Hepatocyte (in vitro differentiated cells): ENCODE measurements around the gene FNBP1L. TPM values are rescaled to one million over a fixed set of nuclear protein-coding genes. Genes with fewer than 3 reads are reported as not detected.

Experiments
- DNase-seq: peaks from one replicate; pipeline ENCODE4 v3.0.0-alpha.2; 2016; ENCODE audit warnings: low spot score
- H2AFZ ChIP-seq: fragments of 200-600 bp; sonication (generic); 2 replicates; pipeline ENCODE4 v1.6.0; 2016; ENCODE audit warnings: antibody characterized with exemption, mild to moderate bottlenecking
- H3K27ac ChIP-seq: fragments of 200-600 bp; sonication (generic); 2 replicates; pipeline ENCODE4 v1.5.1; 2016; ENCODE audit warnings: mild to moderate bottlenecking
- H3K27me3 ChIP-seq: fragments of 200-600 bp; sonication (generic); 2 replicates; pipeline ENCODE4 v1.6.1; 2016
- H3K36me3 ChIP-seq: fragments of 200-600 bp; sonication (generic); replicated peaks from 2 replicates; pipeline ENCODE4 v1.5.1; 2016; ENCODE audit warnings: low read depth; ENCODE audit not compliant: insufficient read depth
- H3K4me1 ChIP-seq: fragments of 200-600 bp; sonication (generic); 2 replicates; pipeline ENCODE4 v1.5.1; 2016; ENCODE audit warnings: mild to moderate bottlenecking, moderate library complexity; ENCODE audit not compliant: insufficient read depth
- H3K4me2 ChIP-seq: fragments of 200-600 bp; sonication (generic); 2 replicates; pipeline ENCODE4 v1.6.0; 2016
- H3K4me3 ChIP-seq: fragments of 200-600 bp; sonication (generic); 2 replicates; pipeline ENCODE4 v1.5.1; 2016; ENCODE audit warnings: mild to moderate bottlenecking
- H3K79me2 ChIP-seq: fragments of 200-600 bp; sonication (generic); 2 replicates; pipeline ENCODE4 v1.6.0; 2017; ENCODE audit warnings: mild to moderate bottlenecking
- H3K9me2 ChIP-seq: fragments of 200-600 bp; sonication (generic); replicated peaks from 2 replicates; pipeline ENCODE4 v1.6.0; 2017; ENCODE audit warnings: mild to moderate bottlenecking; ENCODE audit not compliant: insufficient read depth
- H3K9me3 ChIP-seq: fragments of 200-600 bp; sonication (generic); 2 replicates; pipeline ENCODE4 v1.5.1; 2016; ENCODE audit warnings: low read depth, mild to moderate bottlenecking
- H4K20me1 ChIP-seq: fragments of 200-600 bp; sonication (generic); 2 replicates; pipeline ENCODE4 v1.6.0; 2016; ENCODE audit warnings: mild to moderate bottlenecking; ENCODE audit not compliant: insufficient read depth, poor library complexity, severe bottlenecking
- EZH2 ChIP-seq: fragments of 200-600 bp; sonication (generic); IDR thresholded peaks from 2 replicates; pipeline ENCODE4 v1.6.1; 2016; ENCODE audit warnings: antibody characterized with exemption, mild to moderate bottlenecking, borderline replicate concordance
- EZH2phosphoT487 ChIP-seq: fragments of 200-600 bp; sonication (generic); IDR thresholded peaks from one replicate; pipeline ENCODE4 v1.6.1; 2018; ENCODE audit warnings: antibody characterized with exemption, mild to moderate bottlenecking, low read depth, moderate library complexity; ENCODE audit not compliant: unreplicated experiment, severe bottlenecking
- WGBS: methylation state at CpG from one replicate; pipeline ENCODE4 v1.1.6; 2016; ENCODE audit warnings: low lambda C conversion rate; ENCODE audit errors: missing lambda C conversion rate; 5-methylcytosine and 5-hydroxymethylcytosine counted together
- polyA plus RNA-seq: library from polyadenylated mRNA; unstranded; fragments of >200 nt; fragmentation: Nextera tagmentation; extraction: Ambion mirVana; gene quantifications from 2 replicates; pipeline ENCODE4 v1.2.1, GENCODE V29; 2016
- total RNA-seq: library from RNA; depleted of rRNA; stranded (reverse); fragments of >200 nt; gene quantifications from 2 replicates; pipeline ENCODE4 v1.2.3, GENCODE V29; 2014
- TF ChIP-seq, protein P1 (sequence below): fragments of 200-600 bp; sonication (generic); IDR thresholded peaks from 2 replicates; pipeline ENCODE4 v1.5.1; 2016; ENCODE audit warnings: antibody characterized with exemption, mild to moderate bottlenecking; ENCODE audit not compliant: poor library complexity

FNBP1L gene
- total and polyA plus RNA-seq, 2 experiments from 2014 or later, result 46.8 to 98.8 TPM

GRCh38 chr1:93600663-93601062, 152.7 kb downstream of the FNBP1L start:
- Histone ChIP-seq H3K4me2 (no peak overlapping the region), H3K4me1 (peaks cover 29% of the 10 kb centered on the region), H3K9me2 (no peaks in the 10 kb centered on the region), H4K20me1 (no peaks in the 10 kb centered on the region), H3K27ac (no peak overlapping the region), H3K9me3 (no peaks in the 10 kb centered on the region), H3K4me3 (no peak overlapping the region), H2AFZ (no peak overlapping the region), H3K36me3 (no peaks in the 10 kb centered on the region), H3K27me3 (no peaks in the 10 kb centered on the region), H3K79me2 (peaks cover 87% of the 10 kb centered on the region)
- DNase-seq, result no peak
- 100% methylated on average over 2 of the region's 2 CpGs for WGBS
- TF ChIP-seq EZH2phosphoT487 (no peak), EZH2 (no peak)
- TF ChIP-seq, protein P1, sequence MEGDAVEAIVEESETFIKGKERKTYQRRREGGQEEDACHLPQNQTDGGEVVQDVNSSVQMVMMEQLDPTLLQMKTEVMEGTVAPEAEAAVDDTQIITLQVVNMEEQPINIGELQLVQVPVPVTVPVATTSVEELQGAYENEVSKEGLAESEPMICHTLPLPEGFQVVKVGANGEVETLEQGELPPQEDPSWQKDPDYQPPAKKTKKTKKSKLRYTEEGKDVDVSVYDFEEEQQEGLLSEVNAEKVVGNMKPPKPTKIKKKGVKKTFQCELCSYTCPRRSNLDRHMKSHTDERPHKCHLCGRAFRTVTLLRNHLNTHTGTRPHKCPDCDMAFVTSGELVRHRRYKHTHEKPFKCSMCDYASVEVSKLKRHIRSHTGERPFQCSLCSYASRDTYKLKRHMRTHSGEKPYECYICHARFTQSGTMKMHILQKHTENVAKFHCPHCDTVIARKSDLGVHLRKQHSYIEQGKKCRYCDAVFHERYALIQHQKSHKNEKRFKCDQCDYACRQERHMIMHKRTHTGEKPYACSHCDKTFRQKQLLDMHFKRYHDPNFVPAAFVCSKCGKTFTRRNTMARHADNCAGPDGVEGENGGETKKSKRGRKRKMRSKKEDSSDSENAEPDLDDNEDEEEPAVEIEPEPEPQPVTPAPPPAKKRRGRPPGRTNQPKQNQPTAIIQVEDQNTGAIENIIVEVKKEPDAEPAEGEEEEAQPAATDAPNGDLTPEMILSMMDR, result no peak

DNA sequence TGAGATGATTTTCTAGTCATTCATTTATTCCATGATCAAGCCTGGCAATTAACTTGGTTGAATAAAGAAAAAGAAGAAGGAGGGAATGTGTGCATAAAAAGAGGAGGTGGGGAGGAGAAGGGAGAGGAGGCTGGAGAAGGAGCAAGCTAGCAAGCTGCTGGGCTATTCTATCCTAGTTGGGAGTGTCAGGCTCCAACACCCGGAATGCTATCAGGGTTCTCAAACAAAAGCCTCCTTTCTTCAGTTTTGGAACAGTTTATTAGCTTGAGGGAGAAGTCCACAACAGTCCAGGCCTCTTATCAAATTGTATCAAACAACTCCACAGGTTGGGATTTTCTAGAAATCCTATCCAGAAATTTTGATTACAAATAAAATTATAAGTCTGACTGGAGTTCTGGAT, 153.8 kb downstream of the FNBP1L start:
- H3K36me3 ChIP-seq, result no peaks in the 10 kb centered on the region
- H3K79me2 ChIP-seq, result peaks cover 86% of the 10 kb centered on the region
- H3K4me3 ChIP-seq, result no peak overlapping the region
- H4K20me1 ChIP-seq, result no peaks in the 10 kb centered on the region
- peaks cover 35% of the 10 kb centered on the region for H3K4me1 ChIP-seq
- H3K27ac ChIP-seq, result no peak overlapping the region
- TF ChIP-seq, protein P1, result no peak
- no peak for TF ChIP-seq EZH2
- no peak for TF ChIP-seq EZH2phosphoT487
- H3K4me2 ChIP-seq, result no peak overlapping the region
- H3K9me2 ChIP-seq, result no peaks in the 10 kb centered on the region
- H3K27me3 ChIP-seq, result no peaks in the 10 kb centered on the region
- no peak overlapping the region for H2AFZ ChIP-seq
- 65% methylated on average over 1 of the region's 1 CpG for WGBS
- H3K9me3 ChIP-seq, result no peaks in the 10 kb centered on the region
- no peak for DNase-seq

DNA sequence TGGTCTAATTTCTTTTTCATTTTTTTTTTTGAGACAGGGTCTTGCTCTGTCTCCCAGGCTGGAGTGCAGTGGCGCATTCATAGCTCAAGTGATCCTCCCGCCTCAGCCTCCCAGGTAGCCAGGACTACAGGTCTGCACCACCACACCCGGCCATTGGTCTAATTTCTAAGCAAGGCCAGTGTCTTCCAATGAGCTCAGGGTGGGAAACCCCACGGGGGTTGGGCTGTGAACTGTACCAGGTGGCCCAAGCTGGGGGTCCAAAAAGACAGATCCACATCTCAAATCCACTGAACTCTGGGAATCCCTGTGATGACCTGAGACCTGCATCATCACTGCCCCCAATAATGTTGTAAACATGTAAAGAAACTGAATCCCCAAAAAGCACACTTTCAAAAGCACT, 154.2 kb downstream of the FNBP1L start:
- no peaks in the 10 kb centered on the region for H3K9me2 ChIP-seq
- H3K27ac ChIP-seq, result no peak overlapping the region
- no peaks in the 10 kb centered on the region for H3K27me3 ChIP-seq
- H3K9me3 ChIP-seq, result no peaks in the 10 kb centered on the region
- peaks cover 35% of the 10 kb centered on the region for H3K4me1 ChIP-seq
- no peak for DNase-seq
- no peaks in the 10 kb centered on the region for H4K20me1 ChIP-seq
- H3K4me3 ChIP-seq, result no peak overlapping the region
- TF ChIP-seq EZH2 (no peak), EZH2phosphoT487 (no peak)
- TF ChIP-seq, protein P1, result no peak
- no peaks in the 10 kb centered on the region for H3K36me3 ChIP-seq
- 96% methylated on average over 4 of the region's 4 CpGs for WGBS
- H2AFZ ChIP-seq, result no peak overlapping the region
- H3K4me2 ChIP-seq, result no peak overlapping the region
- peaks cover 87% of the 10 kb centered on the region for H3K79me2 ChIP-seq

DNA sequence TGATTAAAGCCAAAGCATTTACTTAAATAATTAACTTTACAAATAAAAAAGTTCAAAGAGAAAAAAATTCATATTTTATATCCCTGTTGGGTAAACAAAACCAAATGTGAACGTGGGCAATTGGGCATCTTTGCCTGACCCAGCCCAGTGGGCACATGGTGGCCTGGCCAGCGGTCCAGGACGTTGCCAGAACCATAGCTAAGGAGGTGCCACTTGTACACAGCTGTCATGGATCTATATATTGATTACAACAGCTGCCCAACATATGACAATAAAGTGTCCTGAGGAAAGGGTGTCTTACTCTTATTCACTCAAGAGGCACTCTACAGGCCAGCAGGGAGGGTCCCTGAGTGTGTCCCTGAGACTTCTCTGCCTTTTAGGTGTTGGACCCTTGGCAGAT, 155.2 kb downstream of the FNBP1L start:
- Histone ChIP-seq H3K4me2 (no peak overlapping the region), H3K79me2 (peaks cover 89% of the 10 kb centered on the region), H3K4me3 (no peak overlapping the region), H3K27me3 (no peaks in the 10 kb centered on the region), H3K9me3 (no peaks in the 10 kb centered on the region), H3K36me3 (no peaks in the 10 kb centered on the region), H3K4me1 (peaks cover 31% of the 10 kb centered on the region), H4K20me1 (no peaks in the 10 kb centered on the region), H3K27ac (no peak overlapping the region), H3K9me2 (no peaks in the 10 kb centered on the region), H2AFZ (no peak overlapping the region)
- TF ChIP-seq, protein P1, result no peak
- TF ChIP-seq EZH2 (no peak), EZH2phosphoT487 (no peak)
- WGBS, result 72% methylated on average over 3 of the region's 3 CpGs
- no peak for DNase-seq
